Thoracic aorta (tissue), 2 donors: Measurements from ENCODE around the gene FBLN2. TPM values are rescaled to one million over a fixed set of nuclear protein-coding genes. Genes with fewer than 3 reads are reported as not detected.

ENCODE experiments used
- ATAC-seq: fragments of 150-250 bp; one replicate; pipeline ENCODE4 v1.8.0; 2017; ENCODE audit warnings: low read depth; ENCODE audit not compliant: insufficient number of reproducible peaks, low FRiP score
- DNase-seq: peaks from one replicate; pipeline ENCODE4 v3.0.0-alpha.2; 2020; ENCODE audit warnings: low spot score
- H3K27ac ChIP-seq, 2 donors: fragments of 200-600 bp; sonication (generic); 1 replicate in 1 of 2; 2 replicates in 1 of 2; pipeline ENCODE4 v1.5.1; 2016; ENCODE audit warnings: mild to moderate bottlenecking in 2 of 2, moderate library complexity in 2 of 2
- H3K27me3 ChIP-seq: fragments of 200-600 bp; sonication (generic); replicated peaks from 2 replicates; pipeline ENCODE4 v1.6.0; 2016; ENCODE audit warnings: mild to moderate bottlenecking; ENCODE audit not compliant: insufficient read depth
- H3K36me3 ChIP-seq: fragments of 200-600 bp; sonication (generic); one replicate; pipeline ENCODE4 v1.5.1; 2016
- H3K4me1 ChIP-seq, 2 donors: fragments of 200-600 bp; sonication (generic); 1 replicate in 1 of 2; 2 replicates in 1 of 2; pipeline versions ENCODE4 v1.5.1 to v1.6.0; 2016; ENCODE audit warnings: low read depth in 2 of 2, mild to moderate bottlenecking in 1 of 2; ENCODE audit not compliant: control insufficient read depth in 1 of 2
- H3K4me3 ChIP-seq: fragments of 200-600 bp; sonication (generic); 2 replicates; pipeline ENCODE4 v1.5.1; 2016; ENCODE audit warnings: mild to moderate bottlenecking
- H3K9me3 ChIP-seq: fragments of 200-600 bp; sonication (generic); 2 replicates; pipeline ENCODE4 v1.5.1; 2016
- CTCF ChIP-seq: fragments of 200-600 bp; sonication (generic); IDR thresholded peaks from one replicate; pipeline ENCODE4 v1.5.1; 2019; ENCODE audit warnings: antibody characterized with exemption
- total RNA-seq, 2 donors: library from RNA; depleted of rRNA; stranded (reverse); fragments of >200 nt; gene quantifications; one replicate each; pipeline versions ENCODE4 v1.1.0 to v1.2.3, GENCODE V29; 2016

FBLN2 gene
- total RNA-seq, 2 donors from 2014 or later = 233 to 328 TPM

GRCh38 chr3:13509059-13509815 lies 39.7 kb upstream of the FBLN2 start:
- ATAC-seq (no peak), DNase-seq (no peak)
- no peak for TF ChIP-seq CTCF
- Histone ChIP-seq H3K4me3 (no peak overlapping the region), H3K9me3 (no peaks in the 10 kb centered on the region), H3K36me3 (peaks cover 5% of the 10 kb centered on the region), H3K27me3 (no peaks in the 10 kb centered on the region), H3K4me1 (no peaks in the 10 kb centered on the region), H3K27ac (no peak overlapping the region)

DNA sequence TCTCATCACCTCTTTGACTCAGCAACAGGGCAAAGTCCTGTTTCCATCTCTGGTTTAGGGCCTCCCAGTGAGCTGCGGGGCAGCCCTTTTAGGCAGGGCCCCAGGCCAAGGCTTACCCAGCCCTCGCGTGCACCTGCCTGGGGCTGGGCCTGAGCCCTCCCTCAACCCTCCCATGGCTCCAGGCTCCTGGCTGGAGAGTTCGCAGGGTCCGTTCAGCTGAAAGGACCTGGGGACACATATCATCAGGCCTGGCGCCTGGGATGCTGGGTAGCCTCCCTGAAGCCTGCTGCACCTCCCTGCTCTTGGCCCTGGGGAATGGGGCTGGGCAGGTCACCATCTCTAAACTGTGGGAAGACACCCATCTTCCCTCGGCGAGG lies 39.1 kb upstream of the FBLN2 start:
- Histone ChIP-seq H3K4me3 (no peak overlapping the region), H3K36me3 (peaks cover 1% of the 10 kb centered on the region), H3K4me1 (no peaks in the 10 kb centered on the region), H3K9me3 (no peaks in the 10 kb centered on the region), H3K27me3 (no peaks in the 10 kb centered on the region), H3K27ac (no peak overlapping the region)
- TF ChIP-seq CTCF = no peak
- DNase-seq = no peak
- no peak for ATAC-seq

DNA sequence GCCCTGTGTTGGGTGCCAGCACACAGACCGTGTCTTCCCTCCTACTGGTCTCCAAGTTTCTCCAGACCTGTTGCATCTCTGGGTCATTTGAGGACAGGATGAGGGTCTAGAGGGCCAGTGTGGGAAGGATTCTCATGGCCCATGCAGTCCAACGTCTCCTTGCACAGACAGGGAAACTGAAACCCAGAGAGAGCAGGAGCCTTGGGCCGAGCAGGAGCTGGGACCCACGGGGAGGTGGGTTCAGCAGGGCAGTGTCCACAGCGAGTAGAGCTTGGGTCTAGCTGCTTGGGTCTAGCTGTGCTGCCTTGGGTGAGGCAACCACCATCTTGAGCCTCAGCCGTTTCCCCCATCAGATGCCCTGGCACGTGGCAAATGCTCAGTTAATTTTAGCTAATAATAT lies 36.5 kb upstream of the FBLN2 start:
- ATAC-seq = no peak
- H3K4me1 ChIP-seq = peaks cover 0 to 17% of the 10 kb centered on the region in 2 donors
- H3K27me3 ChIP-seq = no peaks in the 10 kb centered on the region
- DNase-seq = no peak
- H3K4me3 ChIP-seq = no peak overlapping the region
- TF ChIP-seq CTCF = no peak
- H3K9me3 ChIP-seq = no peaks in the 10 kb centered on the region
- H3K27ac ChIP-seq = no peak overlapping the region
- no peaks in the 10 kb centered on the region for H3K36me3 ChIP-seq

DNA sequence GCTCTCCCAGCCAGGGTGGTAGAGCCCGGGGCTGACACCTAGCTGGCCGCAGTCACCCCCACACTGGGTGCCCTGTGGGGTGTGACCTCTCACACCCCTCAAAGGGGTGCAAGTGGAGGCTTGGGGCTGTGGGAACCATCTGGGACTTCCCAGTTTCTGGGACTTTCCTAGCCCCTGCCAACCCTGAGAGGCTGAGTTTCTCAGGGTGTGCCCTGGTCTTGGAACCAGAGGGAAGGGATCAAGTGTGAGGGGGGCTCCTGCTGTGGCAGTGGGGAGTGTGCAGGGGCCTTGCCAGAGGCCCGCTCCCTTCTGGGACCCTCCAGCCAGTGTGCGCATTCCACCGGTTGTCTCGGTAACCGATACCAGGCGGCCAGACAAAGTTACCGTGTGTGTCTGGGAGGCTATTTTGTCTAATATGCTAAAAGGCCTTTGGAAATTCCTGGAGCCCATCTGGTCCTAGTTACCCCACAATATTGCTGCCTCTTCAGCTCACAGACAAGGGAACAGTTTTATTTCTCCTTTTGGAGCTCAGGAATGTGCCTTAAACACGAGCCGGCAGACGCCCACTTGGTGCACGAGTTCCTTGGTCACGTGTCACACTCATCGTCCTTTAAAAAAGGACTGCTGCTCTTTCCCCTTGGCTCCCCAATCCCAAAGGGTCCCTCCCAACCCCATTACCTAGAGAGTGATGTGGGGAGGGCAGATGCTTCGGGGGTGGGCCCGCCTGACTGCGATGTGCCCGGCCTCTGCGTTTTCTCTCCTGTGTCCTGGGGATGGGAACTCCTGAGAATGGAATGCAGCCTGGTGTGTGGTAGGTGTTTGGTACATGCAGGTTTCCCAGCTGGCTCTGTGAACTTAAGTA lies 35.6 kb upstream of the FBLN2 start:
- H3K4me1 ChIP-seq = peaks cover 5 to 25% of the 10 kb centered on the region in 2 donors
- DNase-seq = no peak
- ATAC-seq = no peak
- no peaks in the 10 kb centered on the region for H3K36me3 ChIP-seq
- no peak overlapping the region for H3K27ac ChIP-seq
- no peaks in the 10 kb centered on the region for H3K27me3 ChIP-seq
- no peak for TF ChIP-seq CTCF
- no peaks in the 10 kb centered on the region for H3K9me3 ChIP-seq
- H3K4me3 ChIP-seq = no peak overlapping the region

DNA sequence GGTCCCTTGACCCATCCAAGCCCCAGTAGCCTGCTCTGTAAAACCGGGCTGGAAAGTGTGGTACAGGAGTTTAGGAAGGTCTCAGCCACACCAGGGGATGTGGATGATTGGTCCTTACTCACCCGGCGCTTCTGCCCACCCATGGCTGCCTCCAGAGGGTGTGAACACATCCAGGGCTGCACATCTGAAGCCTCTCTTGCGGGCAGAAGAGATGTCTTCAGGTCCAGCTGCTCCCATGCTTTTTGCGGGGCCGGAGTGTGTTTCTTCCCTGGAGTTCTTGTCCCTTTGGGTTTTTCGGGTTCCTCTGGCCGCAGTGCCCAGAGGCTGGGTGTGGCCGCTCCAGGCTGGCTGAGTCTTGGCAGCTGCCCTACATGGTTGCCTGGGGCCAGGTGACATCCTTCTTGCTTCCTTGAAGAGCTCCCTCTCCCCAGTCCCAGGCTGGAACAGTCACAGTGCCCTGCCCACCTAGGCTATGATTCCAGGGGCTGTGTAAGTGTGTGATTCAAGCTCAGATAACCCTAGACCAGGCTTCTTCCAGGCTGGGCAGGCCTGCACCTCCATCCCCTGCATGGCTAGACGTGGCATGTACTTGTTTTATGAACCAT lies 34.9 kb upstream of the FBLN2 start:
- peaks cover 5 to 32% of the 10 kb centered on the region in 2 donors for H3K4me1 ChIP-seq
- no peaks in the 10 kb centered on the region for H3K27me3 ChIP-seq
- no peak overlapping the region for H3K27ac ChIP-seq
- DNase-seq = no peak
- no peak for ATAC-seq
- H3K4me3 ChIP-seq = no peak overlapping the region
- TF ChIP-seq CTCF = no peak
- no peaks in the 10 kb centered on the region for H3K36me3 ChIP-seq
- no peaks in the 10 kb centered on the region for H3K9me3 ChIP-seq
